Activated CD8-positive, alpha-beta T cell treated with anti-CD3 and anti-CD28 coated beads, Interleukin-2, amount 10 ng/mL, durations not matched to agents 7 days and 5 days (primary cell): ENCODE measurements around the gene RPN2. TPM values are rescaled to one million over a fixed set of nuclear protein-coding genes. Genes with fewer than 3 reads are reported as not detected.
A peak's percentile ranks its signal among the peaks of the same experiment; 100 is the strongest.

Source experiments
- ATAC-seq: fragments of 150-1000 bp; cut with Tn5 transposase; one replicate; pipeline ENCODE4 v1.10.0; 2021; ENCODE audit warnings: moderate library complexity
- CTCF ChIA-PET: fragments of 350-600 bp; sonication (Branson Sonifier 250); formaldehyde crosslinking; loops from one replicate; lab custom pipeline; 2021; ENCODE audit warnings: antibody characterized with exemption; lab: Charles Lee
- POLR2A ChIA-PET: fragments of 350-600 bp; sonication (Branson Sonifier 250); formaldehyde crosslinking; loops from one replicate; lab custom pipeline; 2021; ENCODE audit warnings: antibody characterized with exemption; lab: Charles Lee
- DNase-seq: peaks from one replicate; pipeline ENCODE4 v3.0.0-alpha.2; 2020
- H3K27ac Mint-ChIP-seq: one replicate; pipeline ENCODE4 v1.8.0; 2021; ENCODE audit warnings: mild to moderate bottlenecking, mixed read lengths
- H3K27me3 Mint-ChIP-seq: one replicate; pipeline ENCODE4 v1.8.0; 2021; ENCODE audit warnings: low read depth, mixed read lengths
- H3K36me3 Mint-ChIP-seq: one replicate; pipeline ENCODE4 v1.8.0; 2021; ENCODE audit warnings: low read depth, mixed read lengths
- H3K4me1 Mint-ChIP-seq: one replicate; pipeline ENCODE4 v1.8.0; 2021; ENCODE audit warnings: low read depth, mixed read lengths
- H3K4me3 Mint-ChIP-seq: one replicate; pipeline ENCODE4 v1.8.0; 2021; ENCODE audit warnings: mild to moderate bottlenecking, mixed read lengths
- H3K9me3 Mint-ChIP-seq: one replicate; pipeline ENCODE4 v1.8.0; 2022; ENCODE audit warnings: mixed read lengths; ENCODE audit not compliant: insufficient read depth
- total RNA-seq, 2 experiments: library from RNA; stranded (reverse); gene quantifications; one replicate each; pipeline ENCODE4 v1.2.3, GENCODE V29; 2021

Gene RPN2
- total RNA-seq, 2 experiments from 2014 or later = 163 to 165 TPM

- Mint-ChIP-seq H3K4me3 (no peak overlapping the region), H3K36me3 (peaks cover 62% of the 10 kb centered on the region), H3K27me3 (no peaks in the 10 kb centered on the region), H3K4me1 (peaks cover 2% of the 10 kb centered on the region), H3K9me3 (no peaks in the 10 kb centered on the region), H3K27ac (no peak overlapping the region)
- POLR2A ChIA-PET = no interaction called here
- CTCF ChIA-PET = interaction anchor here (1.1 to 2.2 kb wide), 3 partner anchors 25 to 314 kb away, joined by 3 to 9 read pairs (median 9); no protein-coding TSS in a partner anchor
- DNase-seq (no peak), ATAC-seq (no peak)
Observed at GRCh38 chr20:37220731-37221130, 41.6 kb downstream of the RPN2 start.

GRCh38 chr20:37222086-37222485 is 43.0 kb downstream of the RPN2 start:
- DNase-seq (no peak), ATAC-seq (no peak)
- POLR2A ChIA-PET = no interaction called here
- CTCF ChIA-PET = interaction anchor here (2.6 kb wide), 1 partner anchor 30 kb away, joined by 7 read pairs; no protein-coding TSS in a partner anchor
- no peak overlapping the region for H3K4me3 Mint-ChIP-seq
- no peaks in the 10 kb centered on the region for H3K9me3 Mint-ChIP-seq
- H3K27me3 Mint-ChIP-seq = no peaks in the 10 kb centered on the region
- peaks cover 62% of the 10 kb centered on the region for H3K36me3 Mint-ChIP-seq
- peaks cover 2% of the 10 kb centered on the region for H3K4me1 Mint-ChIP-seq
- no peak overlapping the region for H3K27ac Mint-ChIP-seq

GRCh38 chr20:37223053-37223452 is 43.9 kb downstream of the RPN2 start:
- H3K27me3 Mint-ChIP-seq = no peaks in the 10 kb centered on the region
- POLR2A ChIA-PET = no interaction called here
- ATAC-seq (peak; percentile 33), DNase-seq (no peak)
- H3K4me3 Mint-ChIP-seq = no peak overlapping the region
- H3K27ac Mint-ChIP-seq = no peak overlapping the region
- H3K4me1 Mint-ChIP-seq = peaks cover 2% of the 10 kb centered on the region
- CTCF ChIA-PET = interaction anchor here (1.2 to 2.6 kb wide), 3 partner anchors 9 to 31 kb away, joined by 3 to 12 read pairs (median 7); no protein-coding TSS in a partner anchor
- no peaks in the 10 kb centered on the region for H3K9me3 Mint-ChIP-seq
- H3K36me3 Mint-ChIP-seq = peaks cover 70% of the 10 kb centered on the region

GRCh38 chr20:37225146-37225545 is 46.0 kb downstream of the RPN2 start:
- Mint-ChIP-seq H3K27me3 (no peaks in the 10 kb centered on the region), H3K27ac (no peak overlapping the region), H3K36me3 (peaks cover 70% of the 10 kb centered on the region), H3K4me1 (peaks cover 2% of the 10 kb centered on the region), H3K4me3 (no peak overlapping the region), H3K9me3 (no peaks in the 10 kb centered on the region)
- CTCF ChIA-PET = interaction anchor here (0.6 to 1.7 kb wide), 2 partner anchors 13 to 29 kb away, joined by 3 to 8 read pairs; no protein-coding TSS in a partner anchor
- ATAC-seq = no peak
- DNase-seq = no peak
- POLR2A ChIA-PET = no interaction called here

GRCh38 chr20:37226889-37227288 is 47.8 kb downstream of the RPN2 start:
- H3K27ac Mint-ChIP-seq = no peak overlapping the region

GRCh38 chr20:37228082-37228481 is 49.0 kb downstream of the RPN2 start:
- CTCF ChIA-PET = no interaction called here
- Mint-ChIP-seq H3K27ac (no peak overlapping the region), H3K4me1 (no peaks in the 10 kb centered on the region), H3K4me3 (no peak overlapping the region), H3K9me3 (no peaks in the 10 kb centered on the region), H3K27me3 (no peaks in the 10 kb centered on the region), H3K36me3 (peaks cover 78% of the 10 kb centered on the region)
- POLR2A ChIA-PET = no interaction called here
- DNase-seq = no peak
- no peak for ATAC-seq

More at GRCh38 chr20:37226889-37227288, 47.8 kb downstream of the RPN2 start:
- Mint-ChIP-seq H3K4me1 (peaks cover 2% of the 10 kb centered on the region), H3K4me3 (no peak overlapping the region), H3K9me3 (no peaks in the 10 kb centered on the region), H3K27me3 (no peaks in the 10 kb centered on the region), H3K36me3 (peaks cover 76% of the 10 kb centered on the region)
- ChIA-PET POLR2A (no interaction called here), CTCF (no interaction called here)
- no peak for DNase-seq
- no peak for ATAC-seq

- ChIA-PET POLR2A (no interaction called here), CTCF (interaction anchor here (1.3 to 1.5 kb wide), 2 partner anchors 33 to 36 kb away, joined by 5 read pairs; no protein-coding TSS in a partner anchor)
- Mint-ChIP-seq H3K9me3 (no peaks in the 10 kb centered on the region), H3K27me3 (no peaks in the 10 kb centered on the region), H3K4me1 (no peaks in the 10 kb centered on the region), H3K36me3 (peaks cover 76% of the 10 kb centered on the region), H3K4me3 (no peak overlapping the region), H3K27ac (no peak overlapping the region)
- DNase-seq (no peak), ATAC-seq (no peak)
Observed at GRCh38 chr20:37228656-37229055, 49.5 kb downstream of the RPN2 start.

GRCh38 chr20:37229357-37229756 is 50.2 kb downstream of the RPN2 start:
- Mint-ChIP-seq H3K36me3 (peaks cover 74% of the 10 kb centered on the region), H3K27ac (no peak overlapping the region), H3K9me3 (no peaks in the 10 kb centered on the region), H3K4me3 (no peak overlapping the region), H3K4me1 (no peaks in the 10 kb centered on the region), H3K27me3 (no peaks in the 10 kb centered on the region)
- ATAC-seq (no peak), DNase-seq (no peak)
- POLR2A ChIA-PET = no interaction called here
- CTCF ChIA-PET = interaction anchor here (0.8 to 1.5 kb wide), 3 partner anchors 24 to 36 kb away, joined by 3 to 5 read pairs (median 5); no protein-coding TSS in a partner anchor

GRCh38 chr20:37230200-37230599 is 51.1 kb downstream of the RPN2 start:
- peaks cover 71% of the 10 kb centered on the region for H3K36me3 Mint-ChIP-seq
- CTCF ChIA-PET = interaction anchor here (1.1 to 1.5 kb wide), 2 partner anchors 35 to 37 kb away, joined by 4 to 5 read pairs; no protein-coding TSS in a partner anchor

GRCh38 chr20:37231947-37232630 is 53.0 kb downstream of the RPN2 start:
- Mint-ChIP-seq H3K27ac (no peak overlapping the region), H3K9me3 (no peaks in the 10 kb centered on the region), H3K4me3 (no peak overlapping the region), H3K27me3 (no peaks in the 10 kb centered on the region), H3K36me3 (peaks cover 73% of the 10 kb centered on the region), H3K4me1 (no peaks in the 10 kb centered on the region)
- DNase-seq = no peak
- POLR2A ChIA-PET = interaction anchor here (0.7 kb wide), 1 partner anchor 767 kb away, joined by 3 read pairs; no protein-coding TSS in a partner anchor
- no peak for ATAC-seq
- CTCF ChIA-PET = interaction anchor here (1.3 kb wide), 1 partner anchor 37 kb away, joined by 3 read pairs; no protein-coding TSS in a partner anchor

More at GRCh38 chr20:37230200-37230599, 51.1 kb downstream of the RPN2 start:
- DNase-seq (no peak), ATAC-seq (no peak)
- Mint-ChIP-seq H3K9me3 (no peaks in the 10 kb centered on the region), H3K4me3 (no peak overlapping the region), H3K27me3 (no peaks in the 10 kb centered on the region), H3K4me1 (no peaks in the 10 kb centered on the region), H3K27ac (no peak overlapping the region)
- POLR2A ChIA-PET = no interaction called here

- Mint-ChIP-seq H3K4me3 (no peak overlapping the region), H3K27me3 (no peaks in the 10 kb centered on the region), H3K36me3 (peaks cover 70% of the 10 kb centered on the region), H3K27ac (no peak overlapping the region), H3K4me1 (no peaks in the 10 kb centered on the region), H3K9me3 (no peaks in the 10 kb centered on the region)
- ChIA-PET CTCF (interaction anchor here (1.3 kb wide), 1 partner anchor 38 kb away, joined by 3 read pairs; no protein-coding TSS in a partner anchor), POLR2A (no interaction called here)
- no peak for DNase-seq
- ATAC-seq = no peak
Observed at GRCh38 chr20:37233548-37234253, 54.6 kb downstream of the RPN2 start.

GRCh38 chr20:37234254-37234581 is 55.1 kb downstream of the RPN2 start:
- H3K4me3 Mint-ChIP-seq = no peak overlapping the region
- H3K36me3 Mint-ChIP-seq = peaks cover 70% of the 10 kb centered on the region
- H3K27ac Mint-ChIP-seq = no peak overlapping the region
- ChIA-PET CTCF (no interaction called here), POLR2A (no interaction called here)
- no peaks in the 10 kb centered on the region for H3K9me3 Mint-ChIP-seq
- no peaks in the 10 kb centered on the region for H3K4me1 Mint-ChIP-seq
- ATAC-seq = no peak
- no peaks in the 10 kb centered on the region for H3K27me3 Mint-ChIP-seq
- no peak for DNase-seq
